Fibroblast of gingiva (primary cell): ENCODE results near the gene ANXA8.

Experiments
- DNase-seq: peaks from one replicate; pipeline ENCODE4 v3.0.0-alpha.2; 2011; ENCODE audit warnings: low read depth

ANXA8 gene

DNA sequence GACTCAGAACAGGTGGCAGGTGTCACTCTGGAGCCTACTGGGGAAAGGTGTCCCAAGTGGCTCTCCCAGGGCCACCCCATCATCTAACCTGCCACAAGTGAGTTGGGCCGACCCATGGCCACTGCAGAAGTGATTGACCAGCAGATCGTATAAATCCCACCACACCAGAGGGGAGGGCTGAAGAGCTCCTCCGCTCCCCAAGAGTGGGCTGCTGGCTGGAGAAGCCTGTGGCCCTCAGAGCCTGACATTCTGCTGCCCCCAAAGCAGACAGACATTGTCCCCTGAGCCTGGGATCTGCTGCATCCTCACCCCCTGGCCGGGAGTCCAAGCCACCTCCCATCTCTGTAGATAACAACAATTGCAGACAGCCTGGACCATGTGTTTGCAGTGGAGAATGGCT is 36.7 kb downstream of the ANXA8 start:
- DNase-seq = no peak

DNA sequence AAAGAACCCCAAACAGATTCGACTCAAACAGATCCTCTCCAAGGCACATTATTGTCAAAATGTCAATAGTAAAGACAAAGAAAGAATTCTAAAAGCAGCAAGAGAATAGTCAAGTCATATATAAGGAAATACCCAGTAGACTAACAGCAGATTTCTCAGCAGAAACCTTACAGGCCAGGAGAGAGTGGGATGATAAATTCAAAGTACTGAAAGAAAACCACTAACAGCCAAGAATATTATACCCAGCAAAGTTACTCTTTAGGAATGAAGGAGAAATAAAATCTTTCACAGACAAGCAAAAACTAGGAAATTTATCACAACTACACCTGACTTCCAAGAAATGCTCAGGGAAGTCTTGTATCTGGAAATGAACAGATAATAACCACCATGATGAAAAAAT is 38.2 kb downstream of the ANXA8 start:
- no peak for DNase-seq

DNA sequence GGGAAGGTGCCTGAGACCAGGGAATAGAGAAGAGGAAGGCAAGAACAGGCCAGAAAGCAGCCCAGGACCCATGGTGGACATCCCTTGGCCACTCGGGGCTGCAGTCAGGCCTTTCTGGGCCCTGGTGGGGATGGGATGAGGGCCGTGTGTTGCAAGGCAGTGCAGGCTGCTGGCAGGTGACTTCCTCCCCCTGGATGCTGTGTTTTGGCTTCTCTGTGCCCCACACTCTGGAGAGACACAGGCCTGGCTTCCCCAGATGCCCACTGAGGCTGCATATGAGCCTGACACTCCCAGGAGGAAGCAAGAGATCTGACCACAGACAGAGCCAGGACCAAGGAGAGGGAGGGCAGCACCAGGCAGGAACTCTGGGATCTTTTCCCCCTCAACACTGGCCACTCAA is 39.9 kb downstream of the ANXA8 start:
- no peak for DNase-seq

DNA sequence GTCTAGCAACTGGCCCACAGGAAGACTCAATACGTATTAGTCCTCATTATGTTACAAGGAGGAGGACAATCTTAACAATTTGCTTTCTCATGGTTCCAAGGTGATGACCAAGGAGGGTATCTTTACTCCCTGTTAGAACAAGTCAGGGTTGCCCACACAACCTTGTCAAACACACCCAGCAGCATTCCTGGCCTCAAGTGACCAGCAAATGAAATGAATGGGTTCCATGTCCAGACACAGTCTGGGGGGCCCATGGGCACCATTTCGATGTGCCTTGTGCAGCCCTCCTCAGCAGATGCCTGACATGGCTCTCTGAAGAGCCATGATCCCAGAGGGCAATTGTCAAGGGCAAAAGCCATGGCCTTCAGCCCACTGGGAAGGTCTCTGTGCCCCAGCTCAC is 40.8 kb downstream of the ANXA8 start:
- DNase-seq = no peak

DNA sequence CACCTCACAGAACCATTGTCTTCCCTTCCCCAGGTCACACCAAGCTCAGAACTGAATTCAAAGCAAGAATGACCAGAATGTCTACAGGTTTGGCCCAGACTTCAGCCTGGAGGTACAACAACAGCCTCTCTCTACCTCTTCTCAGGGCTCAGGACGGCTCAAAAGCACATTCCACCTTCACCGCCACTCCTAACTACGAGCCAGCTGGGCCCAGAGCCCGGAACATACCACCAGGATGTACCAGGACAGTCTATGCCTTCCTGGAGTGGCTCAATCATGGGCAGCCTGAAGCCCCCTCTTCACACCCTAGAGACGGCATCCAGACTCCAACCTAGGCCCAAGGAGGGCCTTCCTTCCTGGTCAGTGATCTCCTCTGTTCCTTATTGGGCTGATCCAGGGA is 41.6 kb downstream of the ANXA8 start:
- DNase-seq = no peak

DNA sequence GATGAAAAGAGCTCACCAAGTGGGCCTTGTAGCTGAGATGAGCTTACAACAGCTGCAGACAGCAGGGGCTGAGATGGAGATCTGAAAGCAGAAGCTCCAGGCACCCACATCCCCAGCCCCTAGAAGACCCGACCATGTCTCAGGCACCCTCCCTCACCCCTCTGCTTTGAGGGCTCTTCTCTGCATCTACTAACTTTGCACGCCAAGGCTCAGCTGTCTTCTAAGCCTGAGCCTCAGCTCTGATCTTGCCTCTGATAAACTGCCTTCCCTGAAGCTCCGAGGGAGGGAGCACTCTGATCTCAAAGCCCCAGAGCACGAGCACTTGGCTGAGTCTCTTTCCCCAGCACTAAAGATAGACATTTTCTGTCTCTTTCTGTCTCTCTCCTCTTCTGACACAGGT is 42.0 kb downstream of the ANXA8 start:
- DNase-seq = no peak

DNA sequence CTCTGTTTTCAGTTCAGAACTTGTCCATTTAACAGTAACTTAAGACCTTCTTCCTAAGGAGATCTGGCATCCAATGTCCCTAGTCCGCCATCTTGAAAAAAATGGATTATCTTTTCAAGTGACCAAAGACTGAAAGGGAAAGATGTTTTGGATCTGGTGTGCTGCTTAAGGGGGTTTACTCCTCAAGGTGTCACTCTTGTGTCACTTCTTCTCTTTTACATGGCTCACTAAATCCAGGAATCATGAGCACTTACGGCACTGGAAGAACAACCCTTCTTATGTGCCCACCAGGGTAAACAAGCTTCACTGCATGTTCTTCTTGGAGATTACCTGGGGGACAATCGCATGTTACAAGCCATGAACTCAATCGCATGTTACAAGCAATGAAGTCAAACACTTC is 43.7 kb downstream of the ANXA8 start:
- DNase-seq = no peak

DNA sequence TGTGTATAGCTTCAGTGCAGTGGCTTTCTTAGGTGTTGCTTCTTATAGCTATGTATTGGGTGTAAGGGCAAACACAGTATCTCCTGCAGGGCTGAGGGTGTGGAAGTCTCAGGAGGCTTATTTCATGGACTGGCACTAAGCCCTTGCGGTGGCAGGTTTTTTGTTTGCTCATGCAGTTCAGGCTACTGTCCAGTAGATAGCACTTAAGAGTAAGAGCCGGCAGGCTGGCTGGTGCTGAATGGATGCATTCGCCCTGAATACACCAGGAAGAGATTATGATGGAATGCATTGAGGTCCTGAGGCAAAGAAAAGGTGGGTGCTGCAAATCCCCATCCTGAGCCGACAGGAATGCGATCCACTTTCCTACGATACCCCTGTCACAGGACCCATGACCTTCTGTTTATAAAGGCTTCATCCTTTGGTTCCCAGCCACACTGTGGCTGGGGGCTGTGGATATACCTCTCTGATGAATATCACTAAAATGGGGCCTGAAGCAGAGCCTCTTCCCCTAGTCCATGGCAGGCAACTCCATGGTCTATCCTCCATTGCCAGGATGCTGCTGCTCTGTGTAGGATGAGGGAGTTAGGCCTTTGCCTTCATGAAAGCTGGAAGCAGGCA is 44.9 kb downstream of the ANXA8 start:
- DNase-seq = peak; percentile 63

DNA sequence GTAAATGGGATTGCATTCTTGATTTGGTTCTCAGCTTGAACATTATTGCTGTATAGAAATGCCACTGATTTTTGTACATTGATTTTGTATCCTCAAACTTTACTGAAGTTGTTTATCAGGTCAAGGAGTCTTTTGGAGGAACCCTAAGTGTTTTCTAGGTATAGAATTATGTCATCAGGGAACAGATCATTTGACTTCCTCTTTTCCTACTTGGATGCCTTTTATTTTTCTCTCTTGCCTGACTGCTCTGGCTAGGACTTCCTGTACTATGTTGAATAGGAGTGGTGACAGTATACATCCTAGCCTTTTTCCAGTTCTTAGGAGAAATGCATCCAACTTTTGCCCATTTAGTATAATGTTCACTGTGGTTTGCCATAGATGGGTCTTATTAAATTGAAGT is 48.8 kb downstream of the ANXA8 start:
- DNase-seq = no peak

DNA sequence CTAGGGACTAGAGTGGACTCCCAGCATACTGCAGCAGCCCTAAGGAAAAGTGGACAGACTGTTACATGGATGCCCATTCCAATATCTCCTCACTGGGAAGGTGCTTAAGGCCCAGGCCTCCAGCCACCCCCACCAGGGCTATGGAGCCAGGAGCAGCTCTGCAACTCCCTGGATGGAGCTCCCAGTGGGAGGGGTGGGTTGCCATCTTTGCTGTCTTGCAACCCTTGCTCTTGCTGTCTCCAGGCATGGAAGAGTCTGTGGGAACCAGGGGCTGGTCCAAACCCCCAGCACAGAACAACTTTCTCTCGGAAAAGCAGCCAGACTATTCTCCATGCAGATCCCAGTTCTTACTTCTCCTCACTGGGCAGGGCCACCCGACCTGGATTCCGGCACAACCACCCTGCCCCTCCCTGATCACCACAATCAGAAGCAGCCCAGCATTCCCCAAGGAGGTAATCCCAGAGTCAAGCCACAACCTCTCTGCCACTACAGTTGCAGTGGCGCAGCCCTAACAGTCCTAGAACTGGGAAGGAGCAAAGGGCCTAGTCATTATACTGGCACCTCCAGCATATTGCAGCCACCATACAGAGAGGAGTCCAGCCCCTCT is 58.0 kb downstream of the ANXA8 start:
- no peak for DNase-seq

DNA sequence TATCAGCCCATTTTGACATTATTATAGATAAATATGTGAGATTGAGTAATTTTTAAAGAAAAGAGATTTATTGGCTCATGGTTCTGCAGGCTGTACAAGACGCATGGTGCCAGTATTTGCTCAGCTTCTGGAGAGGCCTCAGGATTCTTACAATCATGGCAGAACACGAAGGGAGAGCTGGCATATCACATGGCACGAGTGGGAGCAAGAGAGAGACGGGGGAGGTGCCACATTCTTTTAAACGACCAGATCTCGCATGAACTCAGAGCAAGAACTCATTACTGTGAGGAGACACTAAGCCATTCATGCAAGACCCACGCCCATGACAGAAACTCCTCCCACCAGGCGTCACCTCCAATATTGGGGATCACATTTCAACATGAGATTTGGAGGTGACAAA is 59.7 kb downstream of the ANXA8 start:
- DNase-seq = no peak

DNA sequence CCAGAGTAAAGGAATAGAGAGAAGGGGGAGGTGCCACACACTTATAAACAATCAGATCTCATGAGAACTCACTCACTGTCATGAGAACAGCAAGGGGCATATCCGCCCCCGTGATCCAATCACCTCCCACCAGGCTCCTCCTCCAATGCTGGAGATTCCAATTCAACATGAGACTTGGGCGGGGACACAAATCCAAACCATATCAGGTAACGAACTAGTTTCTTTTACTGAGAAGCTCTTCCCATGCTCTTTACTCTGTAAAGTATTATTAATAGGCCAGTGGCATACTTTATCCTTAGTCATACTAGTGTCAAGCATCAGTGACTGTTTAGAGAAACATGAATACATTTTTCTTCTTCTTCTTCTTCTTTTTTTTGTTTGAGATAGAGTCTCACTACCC is 60.4 kb downstream of the ANXA8 start:
- DNase-seq = no peak

DNA sequence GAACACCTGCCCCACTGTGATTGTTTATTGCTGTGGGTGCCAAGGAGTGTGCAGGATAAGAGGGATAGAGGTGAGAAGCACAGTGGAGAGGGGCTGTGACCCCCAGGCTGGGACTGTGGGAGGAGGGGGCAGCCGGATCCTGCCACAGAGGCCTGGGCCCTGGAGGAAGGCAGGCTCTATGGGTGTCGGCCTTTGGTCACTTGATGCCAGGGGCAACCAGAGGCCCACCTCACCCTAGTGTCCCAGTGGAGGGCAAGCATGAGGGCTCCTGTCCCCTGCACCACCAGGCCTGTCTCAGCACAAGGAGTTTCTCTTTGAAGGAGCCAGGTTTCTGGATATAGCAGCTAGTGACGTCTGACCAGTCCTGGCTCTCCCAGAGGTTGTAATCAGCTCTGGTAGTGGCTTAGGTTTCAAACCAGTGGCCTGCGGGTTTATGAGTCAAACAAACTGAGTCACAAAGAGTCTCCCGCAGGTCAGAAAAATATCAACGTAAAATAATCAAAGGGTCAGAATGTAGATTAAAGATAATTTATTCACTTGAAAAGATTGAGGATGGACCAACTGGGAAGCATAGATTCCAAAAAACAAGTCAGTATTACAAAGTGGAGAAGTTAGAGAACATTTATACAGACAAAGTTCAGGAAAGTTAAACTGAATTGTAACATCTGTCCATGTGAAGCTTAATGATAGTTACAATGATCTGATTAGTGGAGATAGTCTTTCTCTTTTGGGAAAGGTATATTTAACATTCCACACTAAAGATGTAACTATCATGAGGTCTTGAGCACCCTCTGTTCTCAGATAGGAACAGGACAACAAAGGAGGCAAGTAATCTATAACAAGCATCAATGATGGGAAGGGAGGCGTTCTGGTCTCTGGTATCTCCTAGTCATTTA is 62.6 kb downstream of the ANXA8 start:
- peak; percentile 32 for DNase-seq

DNA sequence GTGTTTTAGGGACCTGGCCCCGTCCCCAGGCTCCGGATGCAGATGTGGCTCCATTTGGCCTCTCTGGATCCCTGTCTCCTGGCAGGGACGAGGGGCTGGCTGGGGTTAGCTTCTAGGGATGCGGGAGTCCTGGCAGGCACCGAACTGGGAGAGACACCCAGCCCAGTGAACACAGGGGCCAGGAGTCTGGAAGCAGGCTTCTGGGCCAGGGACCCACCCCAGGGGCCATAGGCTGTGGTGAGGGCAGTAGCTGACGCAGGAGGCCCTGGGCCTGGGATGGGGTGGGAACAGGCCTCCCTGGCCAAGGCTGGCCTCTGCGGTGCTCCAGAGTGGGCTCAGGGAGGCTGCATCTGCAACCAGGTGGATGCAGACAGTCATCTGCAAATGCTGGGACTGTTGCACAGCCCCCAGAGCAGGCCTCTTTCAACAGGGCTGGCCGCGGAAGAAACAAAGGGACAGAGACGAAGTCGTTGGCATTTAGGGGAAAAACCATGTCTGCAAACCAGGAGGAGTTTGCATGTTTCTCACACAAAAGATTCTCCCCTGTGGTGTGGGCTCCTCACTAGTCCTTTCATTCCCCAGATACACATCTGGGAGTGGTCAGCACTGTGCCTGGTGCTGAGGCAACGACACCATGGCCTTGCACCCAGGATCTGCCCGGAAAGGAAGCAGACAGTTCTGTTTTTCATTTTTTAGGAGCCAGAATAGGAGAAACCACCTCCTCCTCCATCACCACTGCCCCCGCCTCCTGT is 63.4 kb downstream of the ANXA8 start:
- DNase-seq = no peak

DNA sequence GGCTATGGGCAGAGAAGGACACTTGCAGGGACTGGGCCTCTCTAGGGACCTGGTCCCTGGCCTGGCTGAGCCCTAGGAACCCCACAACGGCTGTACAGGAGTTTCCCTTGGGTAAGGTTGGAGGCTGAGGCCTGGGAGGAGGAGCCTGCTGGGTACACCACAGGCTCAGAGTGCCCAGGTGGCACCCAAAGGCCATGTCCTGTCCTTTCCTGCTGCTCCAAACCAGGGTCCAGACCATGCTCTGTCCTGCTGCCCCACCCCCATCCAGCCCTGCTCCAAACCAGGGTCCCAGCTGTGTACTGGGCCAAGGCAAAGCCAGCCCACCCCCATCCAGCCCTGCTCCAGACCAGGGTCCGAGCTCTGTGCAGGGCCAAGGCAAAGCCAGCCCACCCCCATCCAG is 64.5 kb downstream of the ANXA8 start:
- no peak for DNase-seq

DNA sequence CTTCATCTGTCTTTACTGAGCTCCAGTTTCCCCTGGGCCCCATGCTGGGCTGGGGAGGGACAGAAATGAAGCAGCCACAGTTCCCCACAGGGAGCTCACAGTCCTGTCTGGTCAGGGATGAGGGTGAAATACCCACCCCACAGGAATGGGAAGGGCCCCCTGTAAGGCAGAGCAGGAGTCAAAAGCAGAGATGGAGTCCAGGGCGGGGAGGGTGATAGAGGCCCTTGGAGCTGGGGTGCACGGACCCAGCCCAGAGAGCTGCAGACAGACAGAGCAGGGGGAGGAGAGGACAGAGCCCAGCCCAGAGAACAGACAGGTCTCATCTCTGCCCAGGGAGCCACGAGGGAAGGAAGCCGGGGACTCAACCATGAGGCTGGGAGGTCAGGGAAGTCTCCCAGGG is 64.9 kb downstream of the ANXA8 start:
- DNase-seq = no peak

DNA sequence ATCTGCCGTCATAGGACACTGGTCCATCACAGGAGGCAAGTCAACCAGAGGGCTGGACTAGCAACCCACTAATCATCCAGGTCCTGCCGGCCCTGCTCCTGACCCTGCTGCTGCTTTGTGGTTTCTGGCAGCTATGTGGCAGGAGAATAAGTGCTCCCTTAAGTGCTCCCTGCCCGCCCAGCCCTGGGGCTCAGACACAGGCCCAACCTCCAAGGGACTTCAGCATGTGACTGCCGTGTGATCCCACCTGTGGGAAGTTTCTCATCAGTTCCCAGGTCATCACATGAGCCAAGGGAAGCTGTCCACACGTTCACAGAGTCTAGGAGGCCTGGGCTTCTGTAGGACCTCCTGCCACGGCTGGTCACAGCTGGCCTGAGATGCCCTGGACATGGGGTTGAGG is 65.6 kb downstream of the ANXA8 start:
- no peak for DNase-seq
